ENCODE data around the gene RSPO3.
"Not testable (repeated sequence)": the region's sequence is repeated elsewhere in the genome, so short reads cannot be mapped to it uniquely, and the experiment has no call there.

RSPO3 gene, protein sequence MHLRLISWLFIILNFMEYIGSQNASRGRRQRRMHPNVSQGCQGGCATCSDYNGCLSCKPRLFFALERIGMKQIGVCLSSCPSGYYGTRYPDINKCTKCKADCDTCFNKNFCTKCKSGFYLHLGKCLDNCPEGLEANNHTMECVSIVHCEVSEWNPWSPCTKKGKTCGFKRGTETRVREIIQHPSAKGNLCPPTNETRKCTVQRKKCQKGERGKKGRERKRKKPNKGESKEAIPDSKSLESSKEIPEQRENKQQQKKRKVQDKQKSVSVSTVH

DNA sequence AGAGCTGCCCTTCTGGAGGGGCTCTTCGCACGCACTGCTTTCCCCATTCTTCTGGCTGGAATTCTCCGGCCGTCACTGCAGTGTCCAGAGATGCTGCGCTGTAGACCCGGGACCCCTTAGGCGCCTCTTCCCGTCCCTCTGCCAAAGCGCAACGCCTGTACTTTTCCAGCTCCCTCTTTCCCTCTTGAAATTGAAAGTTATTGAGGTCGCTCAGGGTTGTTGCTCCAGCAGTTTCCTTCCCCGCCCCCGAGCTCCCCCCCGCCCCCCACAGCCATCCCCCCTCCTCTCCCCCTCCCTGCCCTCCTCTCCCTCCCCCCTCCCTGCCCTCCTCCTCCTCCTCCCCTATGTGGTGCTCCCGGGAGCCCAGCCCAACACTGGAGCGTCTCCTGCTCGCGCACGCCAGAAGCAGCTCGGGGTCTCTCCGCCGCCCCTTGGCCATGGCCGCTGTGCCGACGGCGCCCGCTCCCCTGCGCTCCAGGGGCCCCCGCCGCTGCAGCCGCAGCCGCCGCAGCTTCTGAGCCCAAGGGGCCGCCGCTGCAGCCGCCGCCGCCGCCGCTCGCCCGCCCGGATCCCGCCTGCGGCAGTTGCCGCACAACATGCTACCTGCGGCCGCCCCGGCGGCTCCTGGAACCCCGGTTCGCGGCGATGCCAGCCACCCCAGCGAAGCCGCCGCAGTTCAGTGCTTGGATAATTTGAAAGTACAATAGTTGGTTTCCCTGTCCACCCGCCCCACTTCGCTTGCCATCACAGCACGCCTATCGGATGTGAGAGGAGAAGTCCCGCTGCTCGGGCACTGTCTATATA lies at the start of gene RSPO3:
TSS of gene RSPO3 (plus strand) at position 374 of the 804 bp plus-strand sequence. CDS start 522 bp downstream, outside the sequence.
- DNase-seq (ENCODE audit: low read depth, low spot score): no peak

DNA sequence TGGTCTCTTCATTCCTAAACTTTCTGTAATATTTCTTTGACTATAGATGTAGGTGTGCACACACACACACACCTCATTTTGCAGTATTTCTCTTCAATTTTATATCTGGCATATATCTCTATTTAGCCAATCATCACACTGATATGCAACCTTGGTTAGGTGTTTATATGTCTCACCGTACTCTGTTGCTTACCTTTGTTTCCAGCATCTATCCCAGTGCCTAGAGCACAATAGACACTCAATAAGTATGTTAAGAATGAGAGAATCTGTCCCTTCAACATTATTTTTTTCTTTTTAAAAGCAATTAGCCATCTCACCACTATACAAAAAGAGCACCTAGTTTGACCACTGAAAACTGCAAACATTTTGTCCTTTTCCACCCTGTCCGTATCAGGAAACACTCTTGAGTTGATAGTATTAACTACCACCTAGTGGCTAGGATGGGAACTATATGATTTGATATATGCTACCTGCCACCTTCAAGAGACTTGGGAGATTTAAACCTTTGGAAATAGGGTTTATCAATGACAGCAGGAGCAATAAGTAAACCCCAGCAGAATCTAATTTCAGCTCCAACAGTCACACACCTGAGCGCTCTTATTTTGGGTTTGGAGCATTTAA lies 48.7 kb upstream of the RSPO3 start:
- DNase-seq (ENCODE audit: low read depth, low spot score): no peak

GRCh38 chr6:127073222-127073621 lies 45.2 kb upstream of the RSPO3 start:
- DNase-seq (ENCODE audit: low read depth, low spot score): no peak

GRCh38 chr6:127076466-127076865 lies 42.0 kb upstream of the RSPO3 start:
- DNase-seq (ENCODE audit: low read depth, low spot score): no peak

DNA sequence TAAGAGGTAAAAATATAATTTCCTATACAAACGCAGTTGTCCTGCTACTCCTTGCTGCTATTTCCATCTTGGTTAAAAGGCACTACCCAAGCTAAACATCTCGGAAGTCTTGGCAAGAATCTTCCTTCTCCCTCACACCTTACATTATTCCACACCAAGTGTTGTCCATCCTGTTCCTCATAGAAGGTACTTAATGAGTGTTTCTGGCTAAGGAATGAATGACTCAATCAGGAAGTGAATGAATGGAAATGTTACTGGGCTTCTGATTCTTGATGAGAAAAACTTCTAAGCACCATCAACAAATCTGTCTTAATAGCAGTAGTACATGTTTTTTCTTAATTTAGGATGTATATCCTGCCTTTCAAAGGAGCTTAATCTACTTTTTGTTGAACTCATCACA lies 40.6 kb upstream of the RSPO3 start:
- DNase-seq (ENCODE audit: low read depth, low spot score): no peak

GRCh38 chr6:127078669-127079068 lies 39.8 kb upstream of the RSPO3 start:
- no peak for DNase-seq (ENCODE audit: low read depth, low spot score)

DNA sequence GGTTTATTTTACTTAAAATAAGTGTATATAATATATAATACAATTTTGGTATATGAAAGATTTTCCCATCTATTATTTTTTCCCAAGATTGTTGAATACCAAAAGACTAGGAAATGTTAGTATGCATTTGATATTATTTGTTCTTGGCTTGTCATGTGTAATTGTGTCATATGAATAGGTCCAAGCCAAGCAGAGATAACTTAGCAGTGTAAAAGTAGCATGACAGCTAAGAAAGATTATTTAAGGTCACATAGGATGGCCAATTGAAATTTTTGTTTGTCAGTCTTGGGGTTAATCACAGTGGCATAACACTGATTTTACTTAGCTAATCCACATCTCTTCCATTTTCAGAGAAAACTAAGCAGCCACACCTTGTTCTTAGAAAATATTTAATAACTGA lies 38.8 kb upstream of the RSPO3 start:
- DNase-seq (ENCODE audit: low read depth, low spot score): no peak

GRCh38 chr6:127080081-127080480 lies 38.4 kb upstream of the RSPO3 start:
- DNase-seq (ENCODE audit: low read depth, low spot score): no peak

DNA sequence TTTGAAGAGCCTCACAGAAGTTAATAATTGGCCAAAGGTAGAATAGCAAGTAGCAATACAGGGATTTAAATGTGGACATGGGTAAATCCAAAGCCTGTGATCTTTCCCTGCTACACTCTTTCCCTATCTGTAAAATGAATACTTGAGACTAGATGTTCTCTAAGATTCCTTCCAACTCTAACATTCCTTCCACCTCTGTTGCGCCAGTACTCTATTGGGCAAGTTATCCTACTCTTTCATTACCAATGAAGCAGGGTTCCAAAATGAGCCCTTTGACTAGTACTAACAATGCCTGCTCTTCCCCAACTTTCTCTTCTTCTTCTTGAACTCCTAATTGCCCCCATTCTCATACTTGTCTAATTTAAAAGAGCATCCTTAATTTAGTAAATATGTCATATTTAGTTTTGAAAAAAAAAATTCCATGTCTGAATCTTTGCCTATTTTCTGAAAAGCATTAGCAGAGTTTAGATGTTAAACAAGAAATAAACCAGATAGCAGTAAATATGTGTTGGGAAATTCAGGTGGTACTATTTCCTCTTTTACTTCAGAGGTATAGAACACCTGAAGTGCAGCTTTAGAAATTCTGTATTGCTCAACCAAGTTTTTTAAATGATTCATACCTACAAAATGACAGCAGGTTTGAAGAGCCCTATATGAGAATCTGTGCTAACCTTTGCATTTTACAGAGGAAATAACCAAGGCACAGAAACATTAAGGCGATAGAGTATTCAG lies 35.1 kb upstream of the RSPO3 start:
- DNase-seq (ENCODE audit: low read depth, low spot score): no peak

DNA sequence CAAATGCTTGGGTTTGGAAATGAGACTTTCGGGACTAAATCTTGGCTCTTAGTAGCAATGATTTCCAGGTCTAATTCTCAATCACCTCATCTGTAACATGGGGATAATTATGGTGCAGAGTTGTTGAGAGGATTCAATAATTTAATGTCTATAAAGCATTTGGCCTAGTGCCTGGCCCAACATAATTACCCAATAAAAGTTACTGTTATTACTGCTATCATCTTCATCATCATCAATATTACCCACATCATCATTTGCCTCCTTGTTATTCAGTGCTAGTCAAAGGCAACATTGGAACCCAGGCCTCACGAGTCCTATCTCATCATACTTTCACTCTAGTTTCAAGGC lies 34.5 kb upstream of the RSPO3 start:
- no peak for DNase-seq (ENCODE audit: low read depth, low spot score)

DNA sequence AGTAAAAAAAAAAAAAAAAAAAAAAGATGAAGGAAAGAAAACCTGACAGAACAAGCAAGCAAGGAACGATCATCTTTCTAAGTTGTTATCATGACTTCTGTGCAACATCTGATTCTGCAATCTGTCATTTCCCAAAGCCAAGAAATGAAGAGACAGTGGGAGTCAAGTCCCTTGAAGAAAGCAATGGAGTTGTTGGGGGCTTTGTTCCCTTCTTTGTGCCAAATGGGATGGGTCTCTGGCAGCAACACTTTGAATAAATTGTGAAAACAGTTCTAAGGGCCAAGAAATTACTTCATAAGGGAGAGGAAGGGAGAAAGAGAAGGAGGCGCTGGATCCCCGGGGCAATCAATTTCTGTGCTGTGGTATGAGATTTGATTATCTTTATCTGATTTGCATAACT lies 33.3 kb upstream of the RSPO3 start:
- DNase-seq (ENCODE audit: low read depth, low spot score): no peak

GRCh38 chr6:127090051-127090450 lies 28.4 kb upstream of the RSPO3 start:
- no peak for DNase-seq (ENCODE audit: low read depth, low spot score)

DNA sequence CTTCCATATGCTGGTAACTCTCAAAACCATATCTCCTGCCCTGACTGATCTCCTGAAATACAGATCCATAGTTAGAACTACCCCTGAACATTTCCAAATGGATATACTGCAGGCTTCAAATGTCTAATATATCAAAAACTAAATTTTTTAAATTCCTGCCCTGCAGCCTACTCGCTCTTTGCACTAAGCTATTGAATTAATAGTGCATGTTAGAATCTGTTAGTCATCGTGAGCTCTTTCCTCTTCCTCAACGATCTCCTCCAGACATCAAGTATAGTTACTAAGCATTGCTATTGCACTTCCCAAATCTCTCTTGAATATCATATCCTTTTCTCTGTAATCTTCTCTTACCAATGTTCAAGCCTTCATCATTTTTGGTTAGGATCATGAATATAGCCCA lies 26.0 kb upstream of the RSPO3 start:
- DNase-seq (ENCODE audit: low read depth, low spot score): no peak

- DNase-seq (ENCODE audit: low read depth, low spot score): no peak
Measured at GRCh38 chr6:127094791-127095190, 23.7 kb upstream of the RSPO3 start.

DNA sequence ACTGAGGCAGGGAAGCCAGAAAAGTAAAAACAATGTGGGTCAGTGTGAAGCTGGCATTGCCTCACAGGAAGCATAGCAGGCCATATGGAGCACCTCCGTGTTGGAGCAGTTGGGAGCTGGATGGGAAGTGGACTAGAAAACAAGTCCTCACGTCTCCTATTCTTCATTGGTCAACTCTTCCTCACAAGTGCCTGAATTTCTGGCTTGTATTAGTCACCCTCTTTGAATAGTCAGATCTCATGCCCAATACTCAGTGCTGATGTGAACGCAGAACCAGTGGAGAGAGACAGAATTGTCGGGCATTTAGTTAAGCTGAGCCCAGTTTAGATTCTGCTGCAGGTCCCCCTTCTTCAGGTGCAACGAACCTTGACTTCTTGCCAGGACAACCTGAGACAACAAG lies 22.3 kb upstream of the RSPO3 start:
- DNase-seq (ENCODE audit: low read depth, low spot score): no peak

GRCh38 chr6:127097442-127097841 lies 21.0 kb upstream of the RSPO3 start:
- DNase-seq (ENCODE audit: low read depth, low spot score): not testable (repeated sequence)

DNA sequence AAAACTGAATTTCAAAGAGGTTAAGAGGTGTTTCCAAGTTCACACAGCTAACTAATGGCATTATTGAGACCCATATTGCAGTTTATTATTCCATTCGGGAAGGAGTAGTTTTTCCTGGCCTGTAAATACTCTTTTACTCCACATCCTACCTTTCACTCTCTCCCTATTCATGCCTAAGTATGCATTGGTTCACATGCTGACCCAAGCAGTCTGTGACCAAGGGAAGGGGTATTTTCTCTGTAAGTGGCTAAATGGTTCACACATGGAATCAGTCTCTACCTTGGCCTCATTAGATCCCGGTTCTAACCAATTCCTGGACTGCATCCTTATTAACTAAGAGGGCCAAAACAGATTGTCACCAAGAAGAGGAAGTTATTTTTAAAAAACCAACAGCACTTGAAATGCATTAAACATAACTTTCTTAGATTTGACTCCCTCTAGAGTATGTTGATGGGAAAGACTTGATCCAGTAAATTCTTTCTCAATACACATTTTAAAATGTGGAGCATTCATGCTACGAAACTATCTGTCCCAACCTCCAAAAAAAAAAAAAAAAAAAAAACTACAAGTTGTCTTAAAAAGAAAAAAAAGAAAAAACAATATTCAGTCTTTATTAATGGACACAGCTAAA lies 17.8 kb upstream of the RSPO3 start:
- no peak for DNase-seq (ENCODE audit: low read depth, low spot score)

DNA sequence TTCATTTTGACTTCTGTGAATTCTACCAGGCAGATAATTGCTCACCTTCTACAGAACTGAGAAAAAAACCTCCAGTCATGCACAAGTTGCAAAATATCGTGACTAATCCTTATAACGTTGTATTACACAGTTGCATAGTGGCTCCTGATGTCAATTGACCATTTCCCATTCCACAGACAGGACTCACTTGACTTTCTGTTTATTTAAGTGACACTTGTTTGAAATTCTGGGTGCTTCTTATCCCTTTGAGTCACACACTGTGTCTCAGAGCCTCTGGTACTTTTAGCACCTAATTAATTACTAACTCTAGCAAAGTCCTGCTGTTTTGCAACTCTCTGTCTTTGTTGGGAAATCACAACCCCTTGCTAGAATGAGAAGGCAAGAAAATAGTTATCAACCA lies 16.2 kb upstream of the RSPO3 start:
- no peak for DNase-seq (ENCODE audit: low read depth, low spot score)

DNA sequence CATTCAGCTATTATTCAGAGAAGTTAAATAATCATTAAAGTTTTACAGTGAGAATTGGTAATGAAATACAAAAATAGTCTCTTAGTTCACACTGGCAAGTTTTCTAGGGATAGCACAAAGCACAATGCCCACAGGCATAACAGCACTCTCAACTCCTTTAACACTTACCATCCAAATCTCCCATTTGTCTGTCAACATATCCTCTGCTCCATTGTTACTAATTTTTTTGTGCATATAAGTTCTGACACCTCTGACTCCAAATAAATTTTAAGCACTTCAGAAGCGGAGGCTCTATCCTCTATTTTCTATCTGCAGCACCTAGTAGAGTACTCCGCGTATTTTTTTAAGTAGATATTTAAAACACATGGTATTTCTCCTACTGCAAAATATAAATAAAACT lies 15.6 kb upstream of the RSPO3 start:
- DNase-seq (ENCODE audit: low read depth, low spot score): no peak

GRCh38 chr6:127103482-127103881 lies 15.0 kb upstream of the RSPO3 start:
- DNase-seq (ENCODE audit: low read depth, low spot score): no peak

DNA sequence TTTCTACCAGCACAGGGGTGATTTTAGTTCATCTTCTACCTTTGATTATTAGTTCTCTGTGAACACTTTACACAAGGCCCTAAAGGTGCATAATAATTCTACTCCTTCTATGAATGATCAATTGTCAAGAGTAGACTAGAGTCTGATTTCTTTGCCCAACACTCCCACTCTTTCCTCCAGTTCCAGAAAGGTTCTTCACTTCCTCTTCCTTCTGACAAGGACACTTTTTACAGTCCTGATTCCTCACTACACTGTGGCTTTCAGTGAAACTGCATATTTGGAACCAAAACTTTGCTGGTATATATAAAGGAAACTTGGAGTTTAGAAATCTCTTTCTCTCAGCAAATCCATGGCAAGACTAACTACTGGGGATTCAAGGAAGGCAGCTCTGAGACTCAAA lies 10.6 kb upstream of the RSPO3 start:
- no peak for DNase-seq (ENCODE audit: low read depth, low spot score)

GRCh38 chr6:127110712-127111111 lies 7.8 kb upstream of the RSPO3 start:
- no peak for DNase-seq (ENCODE audit: low read depth, low spot score)

Measured in activated CD4-positive, CD25-positive, alpha-beta regulatory T cell treated with anti-CD3 and anti-CD28 coated beads, Interleukin-2, amount 50 U/mL, for 16 hours (primary cell).